ENCODE data around the gene SMPDL3A.

The SMPDL3A gene

GRCh38 chr6:122801397-122801796 lies 12.3 kb downstream of the SMPDL3A start:
- H3K27ac ChIP-seq: no peak overlapping the region
- H3K9ac ChIP-seq: no peak overlapping the region
- no peak overlapping the region for H3K4me2 ChIP-seq
- no peaks in the 10 kb centered on the region for H3K9me3 ChIP-seq
- H3K4me1 ChIP-seq: no peaks in the 10 kb centered on the region
- no peaks in the 10 kb centered on the region for H4K20me1 ChIP-seq
- no peak overlapping the region for H3K4me3 ChIP-seq
- H3K27me3 ChIP-seq: no peaks in the 10 kb centered on the region
- no peak for TF ChIP-seq Cebpa-rat (IDR thresholded peaks at IDR 0.05)
- H3K36me3 ChIP-seq: no peaks in the 10 kb centered on the region

- H3K9me3 ChIP-seq: no peaks in the 10 kb centered on the region
- H3K27ac ChIP-seq: no peak overlapping the region
- TF ChIP-seq Cebpa-rat (IDR thresholded peaks at IDR 0.05): no peak
- no peaks in the 10 kb centered on the region for H4K20me1 ChIP-seq
- H3K27me3 ChIP-seq: no peaks in the 10 kb centered on the region
- no peak overlapping the region for H3K9ac ChIP-seq
- no peak overlapping the region for H3K4me2 ChIP-seq
- H3K4me1 ChIP-seq: no peaks in the 10 kb centered on the region
- H3K36me3 ChIP-seq: no peaks in the 10 kb centered on the region
- H3K4me3 ChIP-seq: no peak overlapping the region
Measured at GRCh38 chr6:122803171-122803661, 14.2 kb downstream of the SMPDL3A start.

- no peak for TF ChIP-seq Cebpa-rat (IDR thresholded peaks at IDR 0.05)
- H4K20me1 ChIP-seq: no peaks in the 10 kb centered on the region
- no peak overlapping the region for H3K4me3 ChIP-seq
- H3K36me3 ChIP-seq: no peaks in the 10 kb centered on the region
- H3K27ac ChIP-seq: no peak overlapping the region
- H3K27me3 ChIP-seq: no peaks in the 10 kb centered on the region
- no peaks in the 10 kb centered on the region for H3K4me1 ChIP-seq
- H3K9me3 ChIP-seq: no peaks in the 10 kb centered on the region
- no peak overlapping the region for H3K9ac ChIP-seq
- H3K4me2 ChIP-seq: no peak overlapping the region
Measured at GRCh38 chr6:122804962-122805485, 16.0 kb downstream of the SMPDL3A start.

GRCh38 chr6:122806291-122806690 lies 17.2 kb downstream of the SMPDL3A start:
- Histone ChIP-seq H4K20me1 (no peaks in the 10 kb centered on the region), H3K4me2 (no peak overlapping the region), H3K9me3 (no peaks in the 10 kb centered on the region), H3K4me1 (no peaks in the 10 kb centered on the region), H3K36me3 (no peaks in the 10 kb centered on the region), H3K27ac (no peak overlapping the region), H3K4me3 (no peak overlapping the region), H3K9ac (no peak overlapping the region), H3K27me3 (no peaks in the 10 kb centered on the region)
- no peak for TF ChIP-seq Cebpa-rat (IDR thresholded peaks at IDR 0.05)

GRCh38 chr6:122808121-122808885 lies 19.2 kb downstream of the SMPDL3A start:
- H3K27me3 ChIP-seq: no peaks in the 10 kb centered on the region
- TF ChIP-seq Cebpa-rat (IDR thresholded peaks at IDR 0.05): no peak
- H3K27ac ChIP-seq: no peak overlapping the region
- no peaks in the 10 kb centered on the region for H3K4me1 ChIP-seq
- H3K4me3 ChIP-seq: no peak overlapping the region
- H3K36me3 ChIP-seq: no peaks in the 10 kb centered on the region
- no peaks in the 10 kb centered on the region for H4K20me1 ChIP-seq
- no peaks in the 10 kb centered on the region for H3K9me3 ChIP-seq
- H3K9ac ChIP-seq: no peak overlapping the region
- H3K4me2 ChIP-seq: no peak overlapping the region

GRCh38 chr6:122809001-122809400 lies 19.9 kb downstream of the SMPDL3A start:
- H3K9ac ChIP-seq: no peak overlapping the region
- H3K36me3 ChIP-seq: no peaks in the 10 kb centered on the region
- no peak for TF ChIP-seq Cebpa-rat (IDR thresholded peaks at IDR 0.05)
- H3K27ac ChIP-seq: no peak overlapping the region
- no peaks in the 10 kb centered on the region for H3K9me3 ChIP-seq
- H3K4me1 ChIP-seq: no peaks in the 10 kb centered on the region
- no peak overlapping the region for H3K4me3 ChIP-seq
- no peaks in the 10 kb centered on the region for H4K20me1 ChIP-seq
- no peak overlapping the region for H3K4me2 ChIP-seq
- H3K27me3 ChIP-seq: no peaks in the 10 kb centered on the region

GRCh38 chr6:122809691-122810090 lies 20.6 kb downstream of the SMPDL3A start:
- no peaks in the 10 kb centered on the region for H3K9me3 ChIP-seq
- TF ChIP-seq Cebpa-rat (IDR thresholded peaks at IDR 0.05): no peak
- H3K4me3 ChIP-seq: no peak overlapping the region
- H3K4me1 ChIP-seq: no peaks in the 10 kb centered on the region
- no peak overlapping the region for H3K27ac ChIP-seq
- H3K36me3 ChIP-seq: no peaks in the 10 kb centered on the region
- no peaks in the 10 kb centered on the region for H4K20me1 ChIP-seq
- no peak overlapping the region for H3K4me2 ChIP-seq
- no peaks in the 10 kb centered on the region for H3K27me3 ChIP-seq
- H3K9ac ChIP-seq: no peak overlapping the region

GRCh38 chr6:122810189-122810588 lies 21.1 kb downstream of the SMPDL3A start:
- no peak overlapping the region for H3K4me2 ChIP-seq
- no peak overlapping the region for H3K9ac ChIP-seq
- no peaks in the 10 kb centered on the region for H3K36me3 ChIP-seq
- no peak for TF ChIP-seq Cebpa-rat (IDR thresholded peaks at IDR 0.05)
- H4K20me1 ChIP-seq: no peaks in the 10 kb centered on the region
- H3K4me1 ChIP-seq: no peaks in the 10 kb centered on the region
- H3K9me3 ChIP-seq: no peaks in the 10 kb centered on the region
- H3K4me3 ChIP-seq: no peak overlapping the region
- H3K27me3 ChIP-seq: no peaks in the 10 kb centered on the region
- no peak overlapping the region for H3K27ac ChIP-seq

GRCh38 chr6:122817358-122817757 lies 28.3 kb downstream of the SMPDL3A start:
- H3K27ac ChIP-seq: no peak overlapping the region

GRCh38 chr6:122817766-122818165 lies 28.7 kb downstream of the SMPDL3A start:
- H3K4me3 ChIP-seq: no peak overlapping the region
- H3K36me3 ChIP-seq: no peaks in the 10 kb centered on the region
- no peak for TF ChIP-seq Cebpa-rat (IDR thresholded peaks at IDR 0.05)
- no peak overlapping the region for H3K27ac ChIP-seq
- H4K20me1 ChIP-seq: no peaks in the 10 kb centered on the region
- no peak overlapping the region for H3K4me2 ChIP-seq
- H3K27me3 ChIP-seq: no peaks in the 10 kb centered on the region
- no peaks in the 10 kb centered on the region for H3K9me3 ChIP-seq
- H3K4me1 ChIP-seq: no peaks in the 10 kb centered on the region
- H3K9ac ChIP-seq: no peak overlapping the region

More at GRCh38 chr6:122817358-122817757, 28.3 kb downstream of the SMPDL3A start:
- H4K20me1 ChIP-seq: no peaks in the 10 kb centered on the region
- H3K27me3 ChIP-seq: no peaks in the 10 kb centered on the region
- no peak overlapping the region for H3K4me3 ChIP-seq
- no peak overlapping the region for H3K4me2 ChIP-seq
- no peak for TF ChIP-seq Cebpa-rat (IDR thresholded peaks at IDR 0.05)
- H3K36me3 ChIP-seq: no peaks in the 10 kb centered on the region
- no peak overlapping the region for H3K9ac ChIP-seq
- H3K4me1 ChIP-seq: no peaks in the 10 kb centered on the region
- no peaks in the 10 kb centered on the region for H3K9me3 ChIP-seq

All from BLaER1 (cell line).